ENCODE measurements around the gene COMMD7.

DNA sequence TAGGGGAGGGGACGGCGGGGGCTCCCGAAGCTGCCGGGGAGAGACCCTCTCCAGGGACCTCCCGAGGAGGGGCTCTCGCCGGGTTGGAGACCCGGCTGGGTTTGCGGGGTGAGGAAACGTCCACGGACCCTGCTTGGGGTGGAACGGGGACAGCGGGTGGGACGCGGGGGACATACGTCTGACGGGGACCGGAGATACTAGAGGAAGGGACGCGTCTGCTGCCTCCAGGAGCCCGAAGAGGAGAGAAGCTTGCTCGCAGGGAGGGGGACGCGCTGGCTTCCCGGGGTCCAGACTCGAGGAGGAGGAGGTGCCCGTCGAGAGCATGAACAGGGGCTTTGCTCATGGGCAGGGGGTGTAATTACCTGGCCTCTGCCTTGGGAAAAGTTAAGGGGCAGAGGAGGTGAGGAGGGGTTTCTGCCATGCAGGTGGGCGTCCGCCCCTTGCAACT lies 19.5 kb upstream of the COMMD7 start:
- TF ChIP-seq POLR2A (IDR thresholded peaks at IDR 0.05; ENCODE audit: low read depth, low read length) (no peak), POLR2AphosphoS5 (IDR thresholded peaks at IDR 0.05; ENCODE audit: low read depth, low read length) (no peak), TAF1 (IDR thresholded peaks at IDR 0.05; ENCODE audit: low read depth, low read length) (no peak), PAX5 (IDR thresholded peaks at IDR 0.05; ENCODE audit: insufficient read depth, low read length, severe bottlenecking) (no peak), SPI1 (IDR thresholded peaks at IDR 0.05; ENCODE audit: low read depth, low read length) (no peak), POU2F2 (IDR thresholded peaks at IDR 0.05; ENCODE audit: low read depth, low read length) (no peak)

Measured in GM12891 (cell line).